Endothelial cell of umbilical vein (primary cell): ENCODE results near the gene ADAM19. TPM values are rescaled to one million over a fixed set of nuclear protein-coding genes. Genes with fewer than 3 reads are reported as not detected.
A peak's percentile ranks its signal among the peaks of the same experiment; 100 is the strongest.

ENCODE experiments used
- BruUV-seq: library from RNA; stranded (reverse); fragments of 400-500 nt; replicated peaks from 2 replicates; lab custom pipeline; 2021; lab: Mats Ljungman, UMichigan
- CTCF ChIA-PET: fragments of 300-600, 350-600 bp; sonication (Branson Sonifier 250); formaldehyde crosslinking; loops from one replicate; lab custom pipeline; 2021; ENCODE audit warnings: antibody characterized with exemption, inconsistent platforms; lab: Charles Lee
- POLR2A ChIA-PET: fragments of 300-600, 350-600 bp; sonication (Branson Sonifier 250); formaldehyde crosslinking; loops from one replicate; lab custom pipeline; 2021; ENCODE audit warnings: antibody characterized with exemption, inconsistent platforms; lab: Charles Lee
- DNase-seq: peaks from one replicate; pipeline ENCODE4 v3.0.0-alpha.2; 2011; ENCODE audit warnings: low read depth, low spot score
- FAIRE-seq: peaks from 2 replicates; lab custom pipeline; 2011; peaks lifted over from hg19 to GRCh38; lab: Jason Lieb, UNC
- H2AFZ ChIP-seq: 2 replicates; pipeline ENCODE4 v1.6.0; 2012; ENCODE audit warnings: low read depth, low read length, control low read depth, inconsistent platforms
- H3K27ac ChIP-seq: 2 replicates; pipeline ENCODE4 v1.5.1; 2011; ENCODE audit warnings: low read depth, mild to moderate bottlenecking, control low read depth, low read length, moderate library complexity; ENCODE audit not compliant: insufficient read depth
- H3K27me3 ChIP-seq, 2 experiments: 2 replicates each; pipeline versions ENCODE4 v1.6.0 to v1.6.1; 2011; ENCODE audit warnings: low read length in 2 of 2, mixed read lengths in 1 of 2; ENCODE audit not compliant: control insufficient read depth in 2 of 2, insufficient read depth in 2 of 2
- H3K36me3 ChIP-seq, 2 experiments: 2 replicates in 1 of 2; 3 replicates in 1 of 2; pipeline ENCODE4 v1.5.1; 2011; ENCODE audit warnings: low read length in 2 of 2, mild to moderate bottlenecking in 1 of 2, moderate library complexity in 1 of 2; ENCODE audit not compliant: control insufficient read depth in 2 of 2, insufficient read depth in 2 of 2; ENCODE audit errors: extremely low read depth in 1 of 2
- H3K4me1 ChIP-seq: 3 replicates; pipeline ENCODE4 v1.5.1; 2011; ENCODE audit warnings: mild to moderate bottlenecking, low read length; ENCODE audit not compliant: control insufficient read depth, insufficient read depth; ENCODE audit errors: extremely low read depth
- H3K4me2 ChIP-seq: 2 replicates; pipeline ENCODE4 v1.6.1; 2011; ENCODE audit warnings: low read length, control low read depth, mixed read lengths; ENCODE audit not compliant: insufficient read depth
- H3K4me3 ChIP-seq, 3 experiments: fragments of 200-600 bp in 1 of 3; sonication (generic), shearing (Covaris generic) in 1 of 3; replicated peaks in 1 of 3; 2 replicates each; pipeline ENCODE4 v1.5.1; 2011 to 2016; ENCODE audit warnings: control low read depth in 3 of 3, low read length in 3 of 3, mild to moderate bottlenecking in 2 of 3, inconsistent platforms in 1 of 3, low read depth in 1 of 3, moderate library complexity in 1 of 3; ENCODE audit not compliant: insufficient read depth in 1 of 3
- H3K79me2 ChIP-seq: 2 replicates; pipeline ENCODE4 v1.6.0; 2012; ENCODE audit warnings: low read length, inconsistent platforms; ENCODE audit not compliant: control insufficient read depth, insufficient read depth
- H3K9ac ChIP-seq: replicated peaks from 2 replicates; pipeline ENCODE3; 2011; ENCODE audit warnings: low read length, control low read depth; ENCODE audit not compliant: insufficient read depth; ENCODE audit errors: extremely low read depth
- H3K9me1 ChIP-seq: replicated peaks from 3 replicates; pipeline ENCODE4 v1.6.0; 2011; ENCODE audit warnings: mild to moderate bottlenecking, low read length; ENCODE audit not compliant: control insufficient read depth, insufficient read depth; ENCODE audit errors: extremely low read depth
- H3K9me3 ChIP-seq: replicated peaks from 2 replicates; pipeline ENCODE4 v1.5.1; 2012; ENCODE audit warnings: low read length, inconsistent platforms; ENCODE audit not compliant: control insufficient read depth, insufficient read depth
- H4K20me1 ChIP-seq: replicated peaks from 2 replicates; pipeline ENCODE3; 2011; ENCODE audit warnings: mild to moderate bottlenecking, low read length; ENCODE audit not compliant: control insufficient read depth, insufficient read depth; ENCODE audit errors: extremely low read depth
- EZH2 ChIP-seq: IDR thresholded peaks from 2 replicates; pipeline ENCODE4 v1.6.1; 2012; ENCODE audit warnings: borderline replicate concordance, low read depth, mild to moderate bottlenecking, moderate library complexity, low read length, inconsistent platforms; ENCODE audit not compliant: severe bottlenecking
- POLR2A ChIP-seq: IDR thresholded peaks from 2 replicates; pipeline ENCODE4 v1.6.1; 2012; ENCODE audit warnings: low read depth, mild to moderate bottlenecking, control low read depth, low read length
- dilution Hi-C: fragments of 300-500 bp; cut with MboI; formaldehyde crosslinking; loops from one replicate; pipeline ENCODE4 v1.15.0; 2019; ENCODE audit warnings: low sequenced_read_pairs; ENCODE audit not compliant: extremely low pct_ligation_motif_present
- intact Hi-C: fragments of 100-400 bp; cut with micrococcal nuclease; formaldehyde crosslinking; loops from one replicate; pipeline ENCODE4 v1.10.0; 2022
- polyA plus RNA-seq, 4 experiments: library from polyadenylated mRNA; depleted of rRNA in 3 of 4; stranded (reverse) in 3 of 4; unstranded in 1 of 4; fragments of >200 nt; gene quantifications; 2 replicates each; pipeline versions ENCODE4 v1.2.1 to v1.2.3, GENCODE V29; 2011 to 2012; ENCODE audit warnings: missing spikeins in 1 of 4
- total RNA-seq: library from RNA; stranded (reverse); gene quantifications from 2 replicates; pipeline ENCODE4 v1.2.3, GENCODE V29; 2021
- TF ChIP-seq, protein P1 (sequence below): IDR thresholded peaks from 2 replicates; pipeline ENCODE4 v1.6.1; 2011; ENCODE audit not compliant: insufficient read depth, insufficient read length

Gene ADAM19
- total and polyA plus RNA-seq, 2 donors (not counting 3 experiments of a cell fraction or from before 2014, with no cell fraction given): 10.0 to 22.6 TPM

- FAIRE-seq: peak; percentile 73
- TSS peak; percentile 29 for BruUV-seq
- Histone ChIP-seq H3K9me1 (no peaks in the 10 kb centered on the region), H3K9ac (peak overlapping the region; percentile 50), H3K79me2 (no peaks in the 10 kb centered on the region), H3K36me3 (no peaks in the 10 kb centered on the region), H4K20me1 (no peaks in the 10 kb centered on the region), H2AFZ (peak overlapping the region; percentile 80), H3K9me3 (no peaks in the 10 kb centered on the region), H3K4me1 (peaks cover 10% of the 10 kb centered on the region), H3K4me2 (peak overlapping the region; percentile 51), H3K27ac (no peak overlapping the region), H3K27me3 (peaks cover 7% of the 10 kb centered on the region in 2 experiments), H3K4me3 (peak overlapping the region; percentile 57 to 69 (median 63))
- DNase-seq: peak; percentile 64
- ChIA-PET CTCF (interaction anchor here (1.6 kb wide), 1 partner anchor 11 kb away, joined by 6 read pairs; no protein-coding TSS in a partner anchor), POLR2A (interaction anchor here (1.1 kb wide), 1 partner anchor 10 kb away, joined by 3 read pairs; no protein-coding TSS in a partner anchor)
- dilution Hi-C loops (no loop called here), intact Hi-C loops (loop anchor here (1.0 to 5.0 kb wide), 3 partner anchors 33 to 143 kb away; no protein-coding TSS in a partner anchor)
- TF ChIP-seq POLR2A: no peak
Measured at GRCh38 chr5:157574456-157575380, 857 bp downstream of the ADAM19 start.

DNA sequence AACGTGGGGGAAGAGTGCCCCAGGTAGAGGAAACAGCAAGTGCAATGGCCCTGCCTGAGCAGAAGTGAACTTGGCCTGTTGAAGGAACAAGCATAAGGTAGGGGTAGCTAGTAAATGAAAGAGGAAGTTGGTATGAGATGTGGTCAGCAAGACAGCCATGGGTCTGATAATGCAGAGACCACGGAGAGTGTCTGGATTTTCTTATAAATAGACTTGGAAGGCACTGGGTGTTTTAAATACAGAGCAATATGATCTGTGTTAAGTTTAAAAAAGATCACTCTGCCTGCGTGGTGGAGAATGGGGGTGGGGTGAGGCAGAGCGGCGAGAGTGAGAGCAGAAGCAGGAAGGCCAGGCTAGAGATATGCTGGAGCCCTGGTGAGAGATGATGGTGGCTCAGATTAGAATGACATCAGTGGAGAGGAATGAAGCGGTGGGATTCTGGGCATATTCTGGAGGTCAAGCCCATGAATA is 4.2 kb downstream of the ADAM19 start:
- Histone ChIP-seq H3K79me2 (no peaks in the 10 kb centered on the region), H3K9me3 (no peaks in the 10 kb centered on the region), H3K4me2 (no peak overlapping the region), H3K36me3 (no peaks in the 10 kb centered on the region), H2AFZ (no peak overlapping the region), H4K20me1 (no peaks in the 10 kb centered on the region), H3K4me1 (peaks cover 10% of the 10 kb centered on the region), H3K9ac (no peak overlapping the region), H3K27me3 (peaks cover 7% of the 10 kb centered on the region in 2 experiments), H3K27ac (no peak overlapping the region), H3K9me1 (no peaks in the 10 kb centered on the region), H3K4me3 (no peak overlapping the region)
- DNase-seq: no peak
- intact Hi-C loops: no loop called here
- ChIA-PET POLR2A (no interaction called here), CTCF (interaction anchor here (0.9 kb wide), 1 partner anchor 8 kb away, joined by 3 read pairs; no protein-coding TSS in a partner anchor)
- no peak for FAIRE-seq
- TF ChIP-seq, protein P1, sequence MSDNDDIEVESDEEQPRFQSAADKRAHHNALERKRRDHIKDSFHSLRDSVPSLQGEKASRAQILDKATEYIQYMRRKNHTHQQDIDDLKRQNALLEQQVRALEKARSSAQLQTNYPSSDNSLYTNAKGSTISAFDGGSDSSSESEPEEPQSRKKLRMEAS: no peak
- no peak for TF ChIP-seq EZH2
- dilution Hi-C loops: no loop called here
- BruUV-seq: no TSS peak
